GM18526 (cell line): ENCODE measurements around the gene BLCAP.

Experiments
- POLR2A ChIP-seq: IDR thresholded peaks from 3 replicates; pipeline ENCODE4 v1.6.1; 2011; ENCODE audit not compliant: insufficient read length; ENCODE audit errors: extremely low read depth

The BLCAP gene, protein sequence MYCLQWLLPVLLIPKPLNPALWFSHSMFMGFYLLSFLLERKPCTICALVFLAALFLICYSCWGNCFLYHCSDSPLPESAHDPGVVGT

DNA sequence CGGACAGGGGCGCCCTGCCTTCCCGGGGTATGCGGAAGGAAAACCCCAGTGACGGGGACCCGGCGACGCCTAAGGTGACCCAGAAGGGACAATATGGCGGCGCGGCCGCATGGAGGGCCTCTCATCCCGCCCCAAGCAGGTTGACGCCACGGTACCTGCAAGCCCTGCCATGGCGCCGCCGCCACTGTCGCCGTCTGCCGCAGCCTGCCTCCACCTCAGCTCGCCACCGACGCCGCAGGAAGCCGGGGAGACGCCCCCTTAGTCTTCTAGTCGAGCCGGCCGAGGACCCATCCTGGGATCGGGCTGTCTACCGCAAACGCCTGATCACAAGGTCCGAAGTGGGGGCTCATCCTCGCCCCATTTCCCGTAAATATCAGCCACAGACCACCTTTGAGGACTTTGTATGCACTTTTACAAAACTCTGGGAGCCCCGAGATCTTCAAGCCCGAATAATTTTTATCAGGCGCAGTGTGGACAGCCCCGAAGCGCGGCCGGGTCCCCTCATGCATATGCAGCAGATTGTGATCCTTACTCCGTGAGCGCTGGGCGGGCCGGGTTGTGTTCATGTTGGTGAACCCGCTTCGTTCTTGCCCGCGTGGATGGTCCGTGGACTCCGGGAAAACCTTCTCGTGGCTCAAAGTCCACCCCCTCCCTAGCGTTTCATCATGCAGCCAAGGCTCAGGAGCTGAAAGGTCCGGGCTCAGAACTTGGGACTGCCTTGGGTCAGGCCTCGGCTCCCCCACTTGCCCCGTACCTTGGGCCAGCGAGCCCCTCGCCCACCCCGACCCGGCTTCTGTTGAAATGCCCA lies at the start of gene BLCAP:
BLCAP (minus strand) TSS at position 239 of the 808 bp plus-strand sequence. CDS start 8,702 bp downstream, outside the sequence.
- peak; percentile 88 for TF ChIP-seq POLR2A

DNA sequence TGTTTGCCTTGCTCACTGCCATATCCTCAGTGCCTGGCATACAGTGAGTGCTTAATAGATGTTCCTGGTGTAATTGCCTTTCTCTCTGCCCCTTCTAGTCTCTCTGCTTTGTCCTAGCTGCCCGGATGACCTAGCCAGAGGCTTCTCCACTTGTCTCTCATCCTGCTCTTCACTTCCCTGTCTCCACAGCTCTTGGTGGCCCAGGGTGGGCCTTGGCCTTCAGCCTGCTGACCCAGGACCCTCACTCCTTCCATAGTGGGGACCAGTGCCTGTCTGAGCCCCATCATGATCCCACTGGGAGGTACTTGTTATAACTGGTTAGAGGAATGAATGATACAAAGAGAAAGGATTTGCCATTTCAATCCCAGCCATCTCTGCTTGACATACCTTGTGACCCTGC lies 49.2 kb upstream of the BLCAP start:
- no peak for TF ChIP-seq POLR2A

DNA sequence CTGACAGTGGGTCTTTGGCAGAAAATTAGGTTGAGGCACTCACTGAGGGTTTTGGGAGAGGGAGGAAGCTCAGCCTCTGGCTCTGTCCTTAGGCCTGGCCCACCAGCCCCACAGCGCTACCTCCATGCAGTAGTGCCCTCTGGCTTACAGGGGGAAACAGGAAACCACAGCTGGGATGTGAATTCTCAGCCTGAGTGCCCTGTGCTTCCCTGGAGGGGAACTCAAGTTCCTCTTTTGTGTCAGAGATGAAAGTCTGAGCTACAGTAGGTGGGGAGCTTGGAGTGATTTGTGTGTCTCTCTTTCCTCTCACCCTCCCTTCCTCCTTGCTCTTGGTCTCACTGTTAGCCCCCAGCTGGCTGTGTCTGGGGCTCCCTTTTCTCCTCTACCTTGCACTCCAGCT lies 48.2 kb upstream of the BLCAP start:
- TF ChIP-seq POLR2A, result no peak

DNA sequence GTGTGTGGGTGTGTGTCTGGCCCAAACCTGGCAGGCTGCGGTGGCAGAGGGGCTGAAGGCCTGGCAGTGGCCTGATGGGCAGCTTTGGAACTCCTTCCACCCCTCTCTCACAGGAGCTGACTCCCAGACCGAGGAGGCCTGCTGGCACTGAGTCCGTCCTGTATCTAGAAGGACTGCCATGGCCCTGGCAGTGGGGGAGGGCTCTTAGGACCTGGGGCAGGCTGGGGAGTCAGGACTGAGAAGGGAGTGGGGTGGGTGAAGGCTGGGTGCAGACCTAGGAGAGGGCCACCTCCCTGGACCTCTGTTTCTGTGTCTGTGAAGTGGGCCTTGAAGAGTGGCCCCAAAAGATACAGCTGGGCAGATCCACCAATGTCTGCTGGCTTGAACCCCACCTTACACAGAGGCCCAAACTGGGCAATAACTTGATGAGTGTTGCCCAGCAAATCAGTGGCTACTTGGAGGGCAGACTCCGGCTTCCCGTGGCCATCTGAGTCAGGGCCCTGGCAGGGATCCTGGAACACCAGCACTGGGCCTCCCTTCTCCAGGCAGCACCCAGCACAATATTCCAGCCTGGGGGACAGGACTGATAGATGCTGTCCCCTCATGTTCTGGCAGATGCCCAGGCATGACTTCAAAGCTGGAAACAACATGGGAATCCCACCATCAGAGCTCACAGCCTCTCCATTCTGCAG lies 46.7 kb upstream of the BLCAP start:
- TF ChIP-seq POLR2A, result no peak

DNA sequence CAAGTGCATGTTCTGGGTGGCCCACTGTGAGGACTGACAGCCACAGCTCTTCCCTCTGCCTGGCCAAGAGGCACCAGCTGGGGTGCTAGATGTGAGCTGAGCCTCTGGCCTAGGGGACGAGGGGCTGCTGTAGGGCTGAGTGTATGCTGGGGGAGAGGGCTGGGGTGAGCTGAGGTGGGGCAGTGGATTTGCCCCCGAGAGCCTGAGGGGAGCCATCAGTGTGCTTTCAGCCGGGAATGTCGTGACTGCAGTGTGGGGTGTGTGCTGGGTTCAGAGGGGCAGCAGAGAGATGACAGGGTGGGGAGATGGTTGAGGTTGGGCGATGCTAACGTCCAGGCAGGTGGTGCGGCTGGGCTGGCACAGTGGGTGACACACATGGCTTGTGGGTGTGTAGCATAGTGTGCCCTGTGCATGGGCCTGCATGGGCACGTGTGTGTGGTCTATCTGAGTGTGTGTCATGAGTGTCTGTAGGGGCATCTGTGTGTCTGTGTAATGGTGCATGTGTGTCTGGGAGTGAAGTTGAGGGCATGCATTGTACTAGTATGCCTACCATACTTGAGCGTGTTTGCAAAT lies 46.0 kb upstream of the BLCAP start:
- no peak for TF ChIP-seq POLR2A

DNA sequence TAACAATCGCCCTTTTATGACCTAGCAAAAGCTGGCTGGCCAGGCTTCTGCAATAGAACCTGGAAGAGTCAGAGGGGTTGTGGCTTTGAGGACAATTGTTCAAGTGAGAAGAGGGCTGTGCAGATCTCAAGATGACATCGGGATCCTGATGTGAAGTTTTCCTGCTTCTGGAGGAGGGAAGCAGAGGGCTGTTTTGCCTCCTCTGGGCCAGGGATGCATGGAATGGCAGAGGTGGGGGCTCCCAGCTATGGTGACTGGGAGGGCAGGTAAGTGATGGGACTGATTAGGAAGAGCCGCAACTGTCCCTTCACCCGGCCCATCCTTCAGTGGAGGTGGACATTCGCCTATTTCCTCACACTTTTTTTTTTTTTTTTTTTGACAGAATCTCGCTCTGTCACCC lies 43.4 kb upstream of the BLCAP start:
- TF ChIP-seq POLR2A, result no peak

DNA sequence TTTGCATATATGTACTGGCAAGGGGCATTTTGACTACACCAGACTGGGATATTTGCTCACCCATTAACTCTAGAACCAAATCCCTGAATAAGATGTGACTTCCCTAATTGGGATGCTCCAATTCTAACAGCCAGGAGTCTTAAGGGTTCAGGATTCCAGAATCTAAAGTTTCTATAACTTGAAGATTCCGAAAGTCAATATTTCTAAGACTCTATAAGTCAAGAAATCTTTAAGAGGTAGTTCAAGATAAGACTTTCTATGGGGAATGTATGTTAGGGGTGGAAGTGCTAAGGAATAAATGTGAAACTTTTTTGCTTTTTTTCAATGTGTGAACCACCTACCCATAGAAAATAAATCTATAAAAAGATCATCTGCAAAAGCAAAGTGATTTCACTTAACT lies 42.7 kb upstream of the BLCAP start:
- no peak for TF ChIP-seq POLR2A

DNA sequence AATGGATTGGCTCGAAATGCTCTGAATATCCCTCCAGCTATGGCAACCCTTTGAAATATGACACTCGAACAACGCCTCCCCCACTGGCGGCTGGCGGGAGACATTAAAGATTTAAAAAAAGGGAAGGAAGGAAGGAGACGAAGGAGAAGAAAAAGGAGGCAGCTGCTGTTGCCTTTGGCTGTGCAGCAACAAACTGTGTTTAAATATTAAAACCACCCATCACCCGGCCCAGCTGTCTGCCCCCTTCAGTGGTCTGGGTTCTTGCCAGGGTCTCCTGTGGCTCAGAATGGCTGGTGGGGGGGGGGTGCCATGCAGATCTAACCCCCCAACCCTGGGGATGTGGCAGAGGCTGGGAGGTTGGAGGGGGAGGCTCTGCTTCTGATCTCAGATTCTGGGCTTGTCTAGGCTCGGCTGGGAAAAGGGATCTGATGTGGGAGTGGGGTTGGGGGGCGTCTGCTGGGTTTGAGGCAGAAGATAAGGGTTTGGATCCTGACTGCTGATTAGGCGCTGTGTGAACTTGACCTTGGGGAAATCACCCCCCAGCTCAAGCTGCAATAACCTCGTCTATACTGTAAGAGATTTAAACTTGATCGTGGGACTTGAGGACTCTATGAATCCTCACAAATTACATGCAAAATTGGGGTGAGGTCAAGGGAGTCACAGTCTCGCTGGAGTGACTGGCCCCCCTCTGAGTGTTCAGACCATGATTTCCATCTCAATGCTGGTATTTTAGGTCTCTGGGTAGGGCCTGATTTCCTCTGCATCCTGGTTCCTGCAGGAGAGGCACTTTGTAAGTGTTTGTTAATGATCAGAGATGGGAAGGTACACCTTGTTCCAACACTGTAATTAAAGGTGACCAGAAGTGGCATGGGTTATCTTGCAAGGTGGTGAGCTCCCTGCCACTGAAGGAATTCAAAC lies 40.3 kb upstream of the BLCAP start:
- TF ChIP-seq POLR2A, result no peak

DNA sequence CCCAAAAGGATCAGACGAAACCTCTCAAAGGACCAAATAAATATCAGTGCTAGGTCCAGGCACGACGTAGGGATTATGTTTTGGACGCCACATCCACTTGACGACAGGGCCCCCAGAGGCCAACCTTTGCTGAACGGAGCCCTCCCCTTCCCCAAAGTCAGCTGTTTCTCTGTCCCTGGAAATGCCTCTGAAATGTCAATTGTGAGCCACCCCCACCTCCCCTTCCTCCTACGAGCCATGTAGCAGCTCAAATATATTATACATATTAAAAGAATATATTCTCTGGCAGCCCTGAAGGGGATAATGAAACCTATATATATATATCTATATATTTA lies 39.6 kb upstream of the BLCAP start:
- TF ChIP-seq POLR2A, result no peak

DNA sequence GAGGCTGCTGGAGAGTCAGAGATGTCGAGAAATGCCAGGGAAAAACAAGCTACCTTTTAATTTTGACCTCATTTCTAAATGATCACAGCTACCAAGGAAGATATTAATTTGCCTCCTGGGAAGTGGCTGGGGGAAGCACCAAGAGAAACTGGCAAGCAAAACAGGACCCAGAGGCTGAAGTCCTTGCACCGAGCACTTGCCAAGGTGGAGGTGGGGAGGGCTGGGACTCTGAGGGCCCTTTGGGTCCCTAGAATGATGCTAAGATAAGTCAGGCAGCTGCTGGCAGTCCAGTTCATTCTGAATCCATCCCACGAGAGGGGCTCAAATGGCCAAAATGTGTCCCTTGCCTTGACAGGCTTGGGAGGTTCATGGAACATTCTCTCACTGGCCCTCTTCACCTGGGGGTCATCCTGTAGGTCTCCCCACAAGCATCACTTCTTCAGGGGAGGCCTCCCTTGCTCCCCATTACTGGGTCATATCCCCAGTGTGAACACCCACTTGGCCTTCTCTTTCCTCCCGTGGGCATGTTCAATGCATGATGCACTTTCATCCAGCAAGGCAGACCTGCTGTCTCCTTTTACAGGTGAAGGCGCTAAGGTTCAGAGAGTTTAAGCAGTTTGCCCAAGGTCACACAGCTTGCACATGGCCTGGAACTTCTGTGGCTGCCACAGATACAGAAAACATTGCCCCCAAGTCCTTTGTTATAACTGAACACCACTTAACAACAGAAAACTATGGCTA lies 39.1 kb upstream of the BLCAP start:
- TF ChIP-seq POLR2A, result no peak

DNA sequence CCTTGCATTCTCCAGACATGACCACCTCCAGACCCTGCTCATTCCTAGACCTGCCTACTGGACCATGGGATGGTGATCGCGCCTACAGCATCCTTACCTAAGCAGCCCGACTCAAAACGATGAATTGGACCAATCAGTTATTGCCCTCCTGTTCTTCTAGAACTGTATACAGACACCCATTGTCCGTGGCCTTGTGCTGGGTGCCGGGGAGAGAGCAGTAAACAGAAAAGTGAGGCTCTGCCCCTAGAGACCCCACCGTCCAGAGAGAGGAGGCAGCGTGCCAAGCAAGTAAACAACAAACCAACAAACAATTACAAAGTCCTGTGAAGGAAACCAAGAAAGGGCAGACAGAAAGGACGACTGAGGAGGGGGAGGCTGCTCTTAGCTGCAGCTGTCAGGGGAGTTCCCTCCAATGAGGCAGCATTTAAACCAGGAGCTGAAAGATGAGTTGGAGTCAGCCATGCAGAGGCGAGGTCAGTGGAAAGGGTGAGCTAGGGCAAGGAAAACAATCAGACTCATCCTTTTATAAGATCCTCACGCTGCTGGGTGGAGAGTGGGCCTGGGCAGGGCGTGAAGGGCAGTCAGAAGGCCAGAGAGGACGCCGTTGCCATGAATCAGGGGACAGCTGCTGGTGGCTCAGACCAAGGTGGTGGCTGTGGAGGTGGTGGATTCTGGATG lies 37.6 kb upstream of the BLCAP start:
- TF ChIP-seq POLR2A, result no peak

DNA sequence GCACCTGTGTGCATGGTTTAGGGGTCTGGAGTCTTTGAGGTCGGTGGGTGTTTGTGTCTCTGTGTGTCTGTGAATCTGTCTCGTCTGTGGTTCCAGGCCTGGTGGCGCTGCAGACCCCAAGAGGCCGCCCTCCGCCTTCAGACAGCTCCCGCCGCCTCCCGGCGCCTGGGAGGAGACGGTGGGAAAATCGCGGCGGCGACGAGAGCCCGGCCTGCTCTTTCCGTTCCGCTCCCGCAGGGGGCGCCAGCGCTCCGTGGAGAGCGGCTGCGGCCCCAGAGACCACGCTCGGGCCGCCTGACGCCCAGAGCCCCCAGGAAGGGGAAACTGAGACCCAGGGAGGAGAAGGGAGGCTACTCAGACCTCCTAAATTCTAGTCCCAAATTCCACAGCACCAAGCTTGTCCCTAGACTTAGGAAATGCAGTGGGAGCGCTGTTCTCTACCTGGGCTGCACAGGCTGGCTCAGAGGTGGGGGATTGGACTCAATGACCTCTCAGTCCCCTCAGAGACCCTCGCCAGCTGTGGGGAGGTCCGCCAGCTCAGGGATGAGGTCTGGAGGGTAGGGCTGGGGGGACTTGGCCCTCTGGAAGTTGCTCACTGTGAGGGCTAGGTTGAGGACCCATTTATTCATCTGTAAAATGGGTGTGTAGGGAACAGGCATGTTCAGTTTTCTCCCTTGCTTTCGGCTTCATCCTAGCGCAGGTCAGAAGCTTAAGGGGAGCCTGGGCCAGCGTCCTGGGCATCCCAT lies 36.9 kb upstream of the BLCAP start:
- TF ChIP-seq POLR2A, result no peak

DNA sequence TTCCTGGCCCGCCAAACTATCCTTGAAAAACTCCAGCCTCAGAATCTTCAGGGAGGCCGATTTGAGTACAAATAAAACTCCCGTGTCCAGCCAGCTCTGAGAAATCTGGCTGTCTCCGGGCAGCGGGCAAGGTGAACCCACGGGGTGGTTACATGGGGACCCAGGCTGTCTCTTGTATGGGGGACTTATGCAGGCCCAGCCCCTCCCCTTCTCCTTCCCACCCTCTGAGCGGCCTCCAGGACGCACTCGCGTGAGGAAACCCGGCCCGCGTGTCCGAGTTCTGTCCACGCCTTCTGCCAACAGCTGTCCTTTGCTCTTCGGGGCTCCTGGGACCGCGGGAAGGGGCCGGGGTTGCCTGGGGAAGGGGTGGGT lies 36.3 kb upstream of the BLCAP start:
- TF ChIP-seq POLR2A, result no peak

DNA sequence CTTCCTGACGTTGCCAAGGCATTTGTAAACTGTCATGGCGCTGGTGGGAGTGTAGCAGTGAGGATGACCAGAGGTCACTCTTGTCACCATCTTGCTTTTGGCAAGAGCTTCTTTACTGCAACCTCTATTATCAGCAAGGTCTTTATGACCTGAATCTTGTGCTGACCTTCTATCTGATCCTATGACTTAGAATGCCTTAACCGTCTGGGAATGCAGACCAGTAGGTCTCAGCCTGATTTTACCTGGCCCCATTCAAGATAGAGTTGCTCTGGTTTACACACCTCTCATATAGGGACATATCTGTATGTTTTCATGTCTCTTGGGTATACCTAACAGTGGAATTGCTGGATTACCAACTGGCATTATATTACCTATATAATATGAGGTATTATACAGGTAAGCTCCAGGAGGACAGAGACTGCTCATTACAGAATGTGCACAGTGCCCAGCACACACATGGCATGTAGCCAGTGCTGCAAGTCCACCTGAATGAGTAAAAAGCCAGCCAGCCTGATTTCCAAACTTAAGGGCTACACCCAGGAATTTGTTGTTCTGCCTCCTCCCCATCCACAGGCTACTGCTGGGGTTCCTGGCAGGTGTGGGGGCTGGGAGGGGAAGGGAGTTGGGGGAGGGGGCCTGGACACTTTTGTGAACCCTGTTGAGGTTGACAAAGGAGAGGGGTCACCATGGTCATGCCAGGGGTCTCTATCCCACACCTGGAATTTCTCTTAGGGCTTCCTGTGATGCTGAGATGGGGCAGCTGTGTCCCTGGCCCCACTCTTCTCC lies 35.2 kb upstream of the BLCAP start:
- TF ChIP-seq POLR2A, result no peak
